GM21381 (cell line): ENCODE measurements around the gene C2orf78.

Source experiments
- ATAC-seq: cut with Tn5 transposase; IDR thresholded peaks from one replicate; pipeline ENCODE4 v1.9.1; 2021; ENCODE audit warnings: mild to moderate bottlenecking, moderate library complexity; ENCODE audit not compliant: unreplicated experiment

Gene C2orf78

GRCh38 chr2:73837847-73838585 lies 54.0 kb downstream of the C2orf78 start:
- no peak for ATAC-seq

- no peak for ATAC-seq
These were observed 55.0 kb downstream of the C2orf78 start for GRCh38 chr2:73838889-73839534.

GRCh38 chr2:73839653-73840411 lies 55.8 kb downstream of the C2orf78 start:
- ATAC-seq = no peak

- no peak for ATAC-seq
These were observed 58.1 kb downstream of the C2orf78 start for GRCh38 chr2:73841912-73842738.

- ATAC-seq = no peak
These were observed 58.7 kb downstream of the C2orf78 start for GRCh38 chr2:73842739-73843019.

DNA sequence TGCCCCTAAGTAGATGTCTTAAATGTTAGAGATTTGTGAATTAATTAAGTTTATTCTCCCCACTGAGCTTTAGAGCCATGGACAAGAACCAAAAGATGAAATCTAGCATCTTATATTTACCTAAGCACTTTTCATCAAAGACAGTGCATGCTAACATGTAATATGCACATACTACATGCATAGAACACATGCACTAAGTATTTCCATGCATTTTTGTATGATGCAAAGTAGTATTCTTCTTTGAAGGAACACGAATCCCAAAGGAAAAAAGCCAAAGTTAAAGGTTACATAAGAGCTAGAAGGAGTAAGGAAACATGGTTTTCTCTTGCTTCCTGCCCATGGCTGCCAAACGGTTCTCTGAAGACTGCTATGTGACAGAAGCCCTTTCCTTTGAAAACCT lies 60.1 kb downstream of the C2orf78 start:
- ATAC-seq = no peak

GRCh38 chr2:73850009-73850408 lies 66.0 kb downstream of the C2orf78 start:
- no peak for ATAC-seq

DNA sequence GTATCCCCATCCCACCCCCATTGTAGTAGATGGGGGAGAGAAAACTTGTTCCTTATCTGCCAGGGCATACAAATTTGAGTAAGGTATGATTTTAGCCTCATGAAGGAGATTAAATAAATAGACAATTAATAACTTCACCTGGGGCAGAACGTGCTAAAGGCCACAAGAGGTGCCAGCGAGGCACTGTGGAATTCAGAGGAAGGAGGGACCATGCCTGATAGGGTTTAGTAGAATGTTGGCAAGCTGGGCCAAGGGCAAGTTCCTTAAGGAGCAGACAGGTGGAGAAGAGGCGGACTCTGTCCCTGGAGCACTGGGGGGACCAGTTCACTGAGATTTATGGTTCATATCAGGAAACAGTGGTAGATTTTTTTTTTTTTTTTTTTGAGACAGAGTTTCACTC lies 67.3 kb downstream of the C2orf78 start:
- no peak for ATAC-seq

GRCh38 chr2:73852020-73852419 lies 68.0 kb downstream of the C2orf78 start:
- no peak for ATAC-seq

DNA sequence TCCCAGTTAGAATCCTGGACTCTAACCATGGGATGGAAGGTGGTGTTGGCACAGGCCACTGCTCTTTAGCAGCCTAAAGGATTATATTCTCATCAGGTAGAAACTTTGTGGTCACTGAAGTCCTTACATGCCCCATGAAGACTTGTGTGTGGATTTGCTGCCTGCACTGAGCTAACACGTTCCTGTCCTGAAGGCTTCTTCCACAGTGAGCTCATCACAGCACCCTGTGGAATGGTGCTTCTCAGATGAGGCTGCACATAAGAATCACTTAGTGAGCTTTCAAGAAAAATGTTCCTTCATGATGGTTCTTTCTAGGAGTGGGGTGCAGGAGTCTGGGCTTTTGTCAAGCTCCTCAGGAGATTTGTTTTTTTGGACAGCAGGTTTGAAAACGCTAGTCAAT lies 71.5 kb downstream of the C2orf78 start:
- no peak for ATAC-seq

DNA sequence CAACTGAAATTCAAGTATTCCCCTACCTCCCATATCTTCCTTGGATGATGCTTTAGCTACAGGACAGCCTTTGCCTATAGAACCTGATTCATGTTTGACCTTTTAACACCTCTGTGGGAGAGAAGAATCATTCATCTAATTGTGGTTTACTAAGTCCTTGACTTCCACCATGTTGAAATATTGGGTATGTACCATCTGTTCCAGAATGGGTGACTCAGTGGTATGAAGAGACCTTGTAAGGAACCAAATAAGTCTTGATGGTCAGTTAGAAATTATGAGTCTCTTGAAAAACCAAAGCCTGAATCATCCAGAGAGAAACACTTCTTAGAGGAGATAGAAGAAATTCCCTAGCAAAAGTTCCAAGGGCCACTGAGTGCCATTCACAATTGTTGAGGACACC lies 72.2 kb downstream of the C2orf78 start:
- ATAC-seq = no peak

DNA sequence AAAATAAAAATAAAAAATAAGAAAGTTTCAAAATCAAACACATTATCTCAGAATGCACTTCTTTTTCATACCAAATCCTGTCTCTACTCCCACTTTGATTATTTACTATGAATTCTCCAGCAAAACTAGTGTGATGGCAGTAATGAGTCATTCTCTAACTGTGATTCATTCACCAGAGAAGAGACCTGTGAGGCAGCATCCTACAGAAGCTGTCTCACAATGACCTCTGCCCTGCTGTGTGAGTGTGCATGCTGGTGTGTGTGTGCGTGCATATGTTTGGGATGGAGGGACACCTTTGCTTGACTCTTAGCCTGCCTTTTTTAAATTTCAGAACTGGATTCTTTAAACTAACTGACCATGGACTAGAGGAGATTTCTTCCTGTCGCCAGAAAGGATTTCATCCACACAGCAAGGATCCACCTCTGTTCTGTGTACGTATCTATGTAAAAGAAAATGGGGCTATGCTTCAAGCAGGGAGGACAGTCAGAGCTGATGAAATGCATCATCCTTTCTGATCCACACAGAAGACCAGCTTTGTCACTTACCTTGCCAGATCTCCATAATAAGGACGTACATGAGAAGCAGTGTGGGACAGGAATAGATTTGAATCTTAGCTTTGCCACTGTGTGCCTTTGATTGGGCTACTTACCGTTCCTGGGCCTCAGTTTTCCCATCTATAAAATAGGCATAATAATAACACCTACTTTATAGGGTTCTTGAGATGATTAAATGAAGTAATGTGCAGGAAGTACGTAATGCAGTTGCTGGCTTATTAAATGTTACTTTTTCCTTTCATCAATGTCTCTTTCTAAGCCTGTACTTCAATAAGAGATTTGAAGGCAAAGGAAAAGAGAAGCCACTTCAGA lies 76.0 kb downstream of the C2orf78 start:
- no peak for ATAC-seq

DNA sequence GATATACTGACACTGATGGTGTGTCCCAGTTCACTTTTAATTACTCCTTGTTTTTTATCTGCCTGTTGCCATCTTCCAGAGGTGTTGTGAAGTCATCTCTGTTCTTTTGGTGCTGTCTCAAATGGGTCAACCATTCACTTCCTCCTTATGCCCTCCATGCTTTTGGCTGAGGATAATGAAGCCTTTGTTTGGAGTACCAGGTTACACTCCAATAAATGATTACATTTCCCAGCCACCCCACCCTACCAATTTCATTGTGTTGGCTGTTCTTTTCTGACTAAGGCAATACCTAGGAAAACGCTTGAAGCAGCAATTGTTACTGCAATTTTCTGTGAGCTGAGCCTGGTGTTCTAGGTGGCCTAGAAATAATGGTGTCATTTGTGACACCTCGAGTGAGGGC lies 79.0 kb downstream of the C2orf78 start:
- no peak for ATAC-seq
